Measurements from ENCODE around the gene ZNF80.

Gene ZNF80

GRCh38 chr3:114214542-114215341 lies 22.6 kb downstream of the ZNF80 start:
- DNase-seq (ENCODE audit: low spot score) = no peak
- in situ Hi-C loops (cut with MboI; ENCODE audit: low sequenced_read_pairs, unreplicated experiment) = no loop called here
- TF ChIP-seq CTCF (IDR thresholded peaks at IDR 0.05; ENCODE audit: borderline replicate concordance, control extremely low read depth, extremely low read depth, insufficient read depth, missing control alignments) = no peak

GRCh38 chr3:114213627-114214541 lies 23.5 kb downstream of the ZNF80 start:
- in situ Hi-C loops (cut with MboI; ENCODE audit: low sequenced_read_pairs, unreplicated experiment) = no loop called here
- peak; percentile 54 for DNase-seq (ENCODE audit: low spot score)
- no peak for TF ChIP-seq CTCF (IDR thresholded peaks at IDR 0.05; ENCODE audit: borderline replicate concordance, control extremely low read depth, extremely low read depth, insufficient read depth, missing control alignments)

- DNase-seq (ENCODE audit: low spot score) = no peak
- no peak for TF ChIP-seq CTCF (IDR thresholded peaks at IDR 0.05; ENCODE audit: borderline replicate concordance, control extremely low read depth, extremely low read depth, insufficient read depth, missing control alignments)
- in situ Hi-C loops (cut with MboI; ENCODE audit: low sequenced_read_pairs, unreplicated experiment) = no loop called here
Observed at GRCh38 chr3:114213292-114213626, 24.1 kb downstream of the ZNF80 start.

GRCh38 chr3:114212646-114213045 lies 24.7 kb downstream of the ZNF80 start:
- in situ Hi-C loops (cut with MboI; ENCODE audit: low sequenced_read_pairs, unreplicated experiment) = no loop called here
- TF ChIP-seq CTCF (IDR thresholded peaks at IDR 0.05; ENCODE audit: borderline replicate concordance, control extremely low read depth, extremely low read depth, insufficient read depth, missing control alignments) = no peak
- no peak for DNase-seq (ENCODE audit: low spot score)

- in situ Hi-C loops (cut with MboI; ENCODE audit: low sequenced_read_pairs, unreplicated experiment) = no loop called here
- TF ChIP-seq CTCF (IDR thresholded peaks at IDR 0.05; ENCODE audit: borderline replicate concordance, control extremely low read depth, extremely low read depth, insufficient read depth, missing control alignments) = no peak
- DNase-seq (ENCODE audit: low spot score) = no peak
Observed at GRCh38 chr3:114207768-114208167, 29.6 kb downstream of the ZNF80 start.

- TF ChIP-seq CTCF (IDR thresholded peaks at IDR 0.05; ENCODE audit: borderline replicate concordance, control extremely low read depth, extremely low read depth, insufficient read depth, missing control alignments) = no peak
- DNase-seq (ENCODE audit: low spot score) = no peak
- in situ Hi-C loops (cut with MboI; ENCODE audit: low sequenced_read_pairs, unreplicated experiment) = no loop called here
Observed at GRCh38 chr3:114206342-114206741, 31.0 kb downstream of the ZNF80 start.
